Activated CD4-positive, CD25-positive, alpha-beta regulatory T cell (primary cell): ENCODE data around the gene NUMBL.

Source experiments
- DNase-seq, 4 experiments: peaks; one replicate each; lab custom pipeline; 2025; lab: John Stamatoyannopoulos, UW

NUMBL gene

GRCh38 chr19:40689339-40690049 lies 957 bp downstream of the NUMBL start:
- DNase-seq: no peak

- no peak for DNase-seq
Measured at GRCh38 chr19:40688987-40689338, 1.5 kb downstream of the NUMBL start.

- DNase-seq: no peak
Measured at GRCh38 chr19:40688309-40688708, 2.1 kb downstream of the NUMBL start.

- no peak for DNase-seq
Measured at GRCh38 chr19:40687525-40688016, 2.9 kb downstream of the NUMBL start.

GRCh38 chr19:40686882-40687524 lies 3.4 kb downstream of the NUMBL start:
- no peak for DNase-seq

- DNase-seq: no peak
Measured at GRCh38 chr19:40685563-40685962, 4.9 kb downstream of the NUMBL start.

- no peak for DNase-seq
Measured at GRCh38 chr19:40685016-40685526, 5.4 kb downstream of the NUMBL start.

- DNase-seq: no peak
Measured at GRCh38 chr19:40684280-40684679, 6.2 kb downstream of the NUMBL start.

- DNase-seq: no peak
Measured at GRCh38 chr19:40683437-40683836, 7.0 kb downstream of the NUMBL start.

GRCh38 chr19:40682431-40682964 lies 8.0 kb downstream of the NUMBL start:
- DNase-seq: no peak

GRCh38 chr19:40681039-40681438 lies 9.4 kb downstream of the NUMBL start:
- no peak for DNase-seq

GRCh38 chr19:40677156-40677555 lies 13.3 kb downstream of the NUMBL start:
- DNase-seq: no peak

- DNase-seq: no peak
Measured at GRCh38 chr19:40674291-40674690, 16.2 kb downstream of the NUMBL start.

GRCh38 chr19:40673397-40673796 lies 17.1 kb downstream of the NUMBL start:
- no peak for DNase-seq

GRCh38 chr19:40672573-40673299 lies 17.7 kb downstream of the NUMBL start:
- DNase-seq: no peak

- no peak for DNase-seq
Measured at GRCh38 chr19:40672038-40672437, 18.4 kb downstream of the NUMBL start.

- no peak for DNase-seq
Measured at GRCh38 chr19:40671404-40671803, 19.0 kb downstream of the NUMBL start.

GRCh38 chr19:40668991-40669614 lies 21.3 kb downstream of the NUMBL start:
- no peak for DNase-seq

GRCh38 chr19:40667602-40668001 lies 22.8 kb downstream of the NUMBL start:
- DNase-seq: no peak

GRCh38 chr19:40666803-40667438 lies 23.5 kb downstream of the NUMBL start:
- DNase-seq: no peak
